Uterus (tissue), 4 donors: ENCODE results near the gene FAM3D. TPM values are rescaled to one million over a fixed set of nuclear protein-coding genes. Genes with fewer than 3 reads are reported as not detected.
A peak's percentile ranks its signal among the peaks of the same experiment; 100 is the strongest.

Experiments used
- DNase-seq, 2 donors: peaks; one replicate each; pipeline ENCODE4 v3.0.0-alpha.2; 2019 to 2020
- H3K27ac ChIP-seq, 2 donors: fragments of 200-600 bp; sonication (generic); 1 replicate in 1 of 2; 2 replicates in 1 of 2; pipeline ENCODE4 v1.5.1; 2016 to 2018
- H3K27me3 ChIP-seq, 2 donors: fragments of 200-600 bp; sonication (generic); one replicate each; pipeline ENCODE4 v1.5.1; 2018 to 2019; ENCODE audit warnings: control low read depth in 1 of 2
- H3K36me3 ChIP-seq, 2 donors: fragments of 200-600 bp; sonication (generic); one replicate each; pipeline ENCODE4 v1.5.1; 2019; ENCODE audit warnings: control low read depth in 1 of 2
- H3K4me1 ChIP-seq, 2 donors: fragments of 200-600 bp; sonication (generic); one replicate each; pipeline ENCODE4 v1.5.1; 2018 to 2019; ENCODE audit warnings: control low read depth in 1 of 2
- H3K4me3 ChIP-seq, 2 donors: fragments of 200-600 bp; sonication (generic); 1 replicate in 1 of 2; 2 replicates in 1 of 2; pipeline ENCODE4 v1.5.1; 2018 to 2019; ENCODE audit warnings: mild to moderate bottlenecking in 1 of 2
- H3K9me3 ChIP-seq, 2 donors: fragments of 200-600 bp; sonication (generic); one replicate each; pipeline ENCODE4 v1.5.1; 2019; ENCODE audit warnings: control low read depth in 1 of 2
- POLR2A ChIP-seq, 2 donors: fragments of 450-650 bp; IDR thresholded peaks; one replicate each; pipeline ENCODE4 v1.6.1; 2016; ENCODE audit warnings: antibody characterized with exemption in 2 of 2, mild to moderate bottlenecking in 1 of 2, moderate library complexity in 1 of 2
- intact Hi-C: fragments of 100-400 bp; cut with DNase I; formaldehyde crosslinking; loops from one replicate; pipeline ENCODE4 v1.15.1; 2023; ENCODE audit warnings: low total_unique reads
- total RNA-seq, 4 donors: library from RNA; depleted of rRNA in 3 of 4; stranded (reverse); fragments of >200 nt in 3 of 4; gene quantifications; one replicate each; pipeline versions ENCODE4 v1.1.0 to v1.2.4, GENCODE V29; 2014 to 2023
- TF ChIP-seq, protein P1 (sequence below), 4 experiments: fragments of 200-600 bp in 2 of 4; fragments of 450-650 bp in 2 of 4; sonication (generic) in 2 of 4; IDR thresholded peaks; one replicate each; pipeline ENCODE4 v1.5.1; 2016 to 2019; ENCODE audit warnings: antibody characterized with exemption in 4 of 4, mild to moderate bottlenecking in 2 of 4, moderate library complexity in 1 of 4
- donor health status: DM: yes; HTN: yes; CAD: no.

The FAM3D gene
- total RNA-seq, 4 donors from 2014 or later, result 0.83 TPM; not detected in 3

DNA sequence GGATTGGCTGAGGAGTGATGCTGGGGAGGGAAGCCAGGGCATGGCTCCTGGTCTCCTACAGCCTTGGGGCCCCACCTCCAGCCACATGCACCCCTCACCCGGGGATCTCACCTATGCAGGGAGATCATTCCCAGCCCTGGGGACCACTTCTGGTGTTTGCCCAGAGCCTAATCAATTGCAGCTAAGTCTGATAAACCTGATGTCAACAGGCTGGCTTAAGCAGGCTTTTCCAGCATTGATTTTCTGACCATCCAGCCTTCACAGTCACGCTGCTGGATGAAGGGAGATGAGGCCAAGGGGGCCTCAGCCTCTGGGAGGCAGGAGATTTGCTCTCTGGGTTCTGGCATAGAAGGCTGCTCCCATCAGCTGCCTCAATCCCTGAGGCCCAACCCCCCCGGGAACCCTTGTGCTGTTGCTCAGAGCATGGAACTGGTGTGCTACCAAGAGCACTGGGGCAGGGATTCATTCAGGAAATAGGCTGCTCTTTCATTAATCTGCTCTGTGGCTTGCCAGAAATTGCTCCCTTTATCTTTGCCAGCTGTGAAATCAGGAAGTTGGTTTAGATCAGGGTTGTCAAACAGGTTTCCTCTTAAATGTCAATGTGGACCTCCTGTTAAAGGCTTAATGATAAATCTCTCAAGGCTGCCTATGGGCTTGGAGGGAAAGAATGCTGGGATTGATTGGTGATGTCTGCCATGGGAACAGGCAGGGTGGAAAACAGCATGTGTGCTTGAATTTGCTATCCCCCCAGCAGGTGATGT, 19.0 kb downstream of the FAM3D start:
- H3K27me3 ChIP-seq, result no peaks in the 10 kb centered on the region
- TF ChIP-seq, protein P1, sequence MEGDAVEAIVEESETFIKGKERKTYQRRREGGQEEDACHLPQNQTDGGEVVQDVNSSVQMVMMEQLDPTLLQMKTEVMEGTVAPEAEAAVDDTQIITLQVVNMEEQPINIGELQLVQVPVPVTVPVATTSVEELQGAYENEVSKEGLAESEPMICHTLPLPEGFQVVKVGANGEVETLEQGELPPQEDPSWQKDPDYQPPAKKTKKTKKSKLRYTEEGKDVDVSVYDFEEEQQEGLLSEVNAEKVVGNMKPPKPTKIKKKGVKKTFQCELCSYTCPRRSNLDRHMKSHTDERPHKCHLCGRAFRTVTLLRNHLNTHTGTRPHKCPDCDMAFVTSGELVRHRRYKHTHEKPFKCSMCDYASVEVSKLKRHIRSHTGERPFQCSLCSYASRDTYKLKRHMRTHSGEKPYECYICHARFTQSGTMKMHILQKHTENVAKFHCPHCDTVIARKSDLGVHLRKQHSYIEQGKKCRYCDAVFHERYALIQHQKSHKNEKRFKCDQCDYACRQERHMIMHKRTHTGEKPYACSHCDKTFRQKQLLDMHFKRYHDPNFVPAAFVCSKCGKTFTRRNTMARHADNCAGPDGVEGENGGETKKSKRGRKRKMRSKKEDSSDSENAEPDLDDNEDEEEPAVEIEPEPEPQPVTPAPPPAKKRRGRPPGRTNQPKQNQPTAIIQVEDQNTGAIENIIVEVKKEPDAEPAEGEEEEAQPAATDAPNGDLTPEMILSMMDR (IDR thresholded peaks at IDR 0.05), result no peak
- no peak for TF ChIP-seq POLR2A (IDR thresholded peaks at IDR 0.05)
- H3K9me3 ChIP-seq, result no peaks in the 10 kb centered on the region
- H3K27ac ChIP-seq, result no peak overlapping the region
- DNase-seq, result no peak
- intact Hi-C loops, result no loop called here
- no peaks in the 10 kb centered on the region for H3K36me3 ChIP-seq
- no peak overlapping the region for H3K4me3 ChIP-seq
- no peaks in the 10 kb centered on the region for H3K4me1 ChIP-seq

DNA sequence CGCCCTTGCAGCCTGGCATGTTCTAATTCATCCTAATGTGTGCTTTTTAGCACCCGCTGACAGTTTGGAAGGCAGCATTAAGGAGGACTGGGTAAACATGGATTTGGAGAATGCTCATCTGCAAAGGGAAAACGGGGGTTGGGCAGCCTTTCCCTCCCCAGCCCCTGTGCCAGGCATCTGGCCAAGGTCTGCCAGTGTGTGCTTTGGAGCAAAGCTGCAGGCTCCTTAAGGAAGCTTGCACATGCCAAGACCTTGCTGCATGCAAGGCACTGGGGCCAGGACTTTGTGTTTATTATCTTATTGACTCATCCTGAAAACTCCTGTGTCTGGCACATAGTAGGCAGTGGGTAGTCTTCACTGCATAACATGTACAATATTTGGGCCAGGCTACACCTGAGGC, 20.1 kb downstream of the FAM3D start:
- no peak for DNase-seq
- no peak overlapping the region for H3K4me3 ChIP-seq
- no peaks in the 10 kb centered on the region for H3K27me3 ChIP-seq
- no peaks in the 10 kb centered on the region for H3K36me3 ChIP-seq
- no peaks in the 10 kb centered on the region for H3K9me3 ChIP-seq
- TF ChIP-seq, protein P1 (IDR thresholded peaks at IDR 0.05), result no peak
- TF ChIP-seq POLR2A (IDR thresholded peaks at IDR 0.05), result no peak
- no peak overlapping the region for H3K27ac ChIP-seq
- no peaks in the 10 kb centered on the region for H3K4me1 ChIP-seq
- intact Hi-C loops, result no loop called here

DNA sequence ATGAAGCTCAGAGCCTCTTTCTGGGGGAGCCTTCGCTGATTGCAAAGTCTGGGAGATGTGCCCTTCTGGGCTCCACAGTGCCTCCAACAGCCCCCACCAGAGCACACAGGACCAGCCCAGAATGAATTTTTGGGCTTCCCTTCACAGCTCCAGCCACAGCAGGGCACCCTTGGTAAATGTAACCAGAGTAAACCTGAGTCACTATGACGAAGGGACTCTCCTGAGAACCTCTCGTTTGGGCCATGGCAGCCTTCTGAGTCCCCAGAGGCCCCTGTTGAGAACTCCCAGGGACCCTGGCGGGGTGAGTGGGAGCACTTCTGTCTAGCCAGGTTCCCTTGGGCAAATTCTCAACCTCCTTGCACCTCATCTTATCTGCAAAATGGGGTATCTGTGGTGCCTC, 20.8 kb downstream of the FAM3D start:
- Histone ChIP-seq H3K4me1 (no peaks in the 10 kb centered on the region), H3K36me3 (no peaks in the 10 kb centered on the region), H3K9me3 (no peaks in the 10 kb centered on the region), H3K27me3 (no peaks in the 10 kb centered on the region), H3K4me3 (no peak overlapping the region), H3K27ac (no peak overlapping the region)
- TF ChIP-seq, protein P1 (IDR thresholded peaks at IDR 0.05), result no peak
- no peak for TF ChIP-seq POLR2A (IDR thresholded peaks at IDR 0.05)
- no peak for DNase-seq
- intact Hi-C loops, result no loop called here

DNA sequence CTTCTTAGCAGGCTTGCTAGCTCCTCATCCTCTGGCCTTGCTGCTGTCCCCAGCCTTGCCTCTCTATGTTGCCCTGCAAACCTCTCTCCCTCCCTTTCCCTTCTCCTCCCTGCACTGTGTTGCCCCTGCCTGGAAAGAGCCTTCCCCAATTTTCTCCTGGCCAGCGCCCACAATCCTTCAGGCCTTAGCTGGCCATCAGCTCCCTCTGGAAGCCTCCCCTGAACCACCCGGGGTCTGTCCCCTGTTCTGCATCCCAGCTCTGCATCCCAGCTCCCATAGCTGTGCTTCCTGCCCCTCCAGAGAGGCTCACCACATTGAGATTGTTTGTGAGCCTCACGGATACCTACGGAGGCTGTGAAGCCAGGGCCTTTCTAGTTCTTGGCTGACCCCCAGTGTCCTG, 23.7 kb downstream of the FAM3D start:
- TF ChIP-seq, protein P1 (IDR thresholded peaks at IDR 0.05), result no peak
- no peak for TF ChIP-seq POLR2A (IDR thresholded peaks at IDR 0.05)
- intact Hi-C loops, result no loop called here
- DNase-seq, result no peak
- H3K4me1 ChIP-seq, result no peaks in the 10 kb centered on the region
- no peak overlapping the region for H3K27ac ChIP-seq
- no peaks in the 10 kb centered on the region for H3K9me3 ChIP-seq
- no peak overlapping the region for H3K4me3 ChIP-seq
- H3K36me3 ChIP-seq, result no peaks in the 10 kb centered on the region
- no peaks in the 10 kb centered on the region for H3K27me3 ChIP-seq

DNA sequence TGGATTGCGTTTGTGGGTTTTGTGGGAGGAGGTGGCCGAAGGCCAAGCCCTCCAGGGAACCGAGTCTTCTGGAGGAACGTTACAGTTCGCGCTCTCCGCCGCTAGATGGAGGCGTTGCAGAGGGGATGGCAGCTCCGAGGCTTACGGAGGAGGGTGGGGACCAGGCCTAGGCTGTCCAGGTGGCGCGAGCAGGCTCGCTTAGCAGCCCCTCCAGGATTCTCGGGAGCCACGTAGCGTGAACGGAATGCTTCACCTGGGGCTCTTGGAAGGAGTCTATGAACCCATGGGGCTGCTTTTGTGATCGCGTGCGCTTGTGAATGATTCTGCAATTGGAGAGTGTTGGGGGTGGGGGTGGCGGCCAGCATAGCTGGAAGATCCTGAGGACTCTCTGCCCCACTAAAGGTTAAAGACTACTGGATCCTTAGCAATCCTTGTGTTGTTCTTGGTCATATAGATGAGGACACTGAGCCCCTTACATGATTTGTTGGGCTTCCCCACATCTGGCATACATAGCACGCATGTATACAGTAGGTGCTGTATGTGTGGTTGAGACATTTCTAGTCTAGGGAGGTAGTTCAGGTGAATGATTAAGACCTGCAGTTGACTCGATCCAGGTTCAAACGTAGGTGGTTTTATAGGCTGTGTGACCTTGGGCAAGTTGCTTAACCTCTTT, 25.7 kb downstream of the FAM3D start:
- intact Hi-C loops, result no loop called here
- TF ChIP-seq, protein P1 (IDR thresholded peaks at IDR 0.05), result peak; percentile 59 to 85 (median 75)
- TF ChIP-seq POLR2A (IDR thresholded peaks at IDR 0.05), result no peak
- H3K27ac ChIP-seq, result no peak overlapping the region
- no peaks in the 10 kb centered on the region for H3K27me3 ChIP-seq
- no peaks in the 10 kb centered on the region for H3K36me3 ChIP-seq
- no peaks in the 10 kb centered on the region for H3K4me1 ChIP-seq
- H3K9me3 ChIP-seq, result no peaks in the 10 kb centered on the region
- no peak overlapping the region for H3K4me3 ChIP-seq
- DNase-seq, result peak; percentile 54 to 60
